Germinal center (tissue), 1 donor: ENCODE results near the gene TNFSF11.
A peak's percentile ranks its signal among the peaks of the same experiment; 100 is the strongest.
"Not testable (repeated sequence)": the region's sequence is repeated elsewhere in the genome, so short reads cannot be mapped to it uniquely, and the experiment has no call there.

Source experiments
- DNase-seq: peaks from one replicate; pipeline ENCODE4 v3.0.0; 2012; ENCODE audit warnings: mixed read lengths, low spot score

The TNFSF11 gene

GRCh38 chr13:42574011-42574410 is at the start of gene TNFSF11:
Gene TNFSF11 (plus strand): TSS chr13:42574152. CDS start chr13:42574304, 152 bp downstream.
- peak; percentile 20 for DNase-seq

GRCh38 chr13:42524487-42525034 is 49.4 kb upstream of the TNFSF11 start:
- DNase-seq, result peak; percentile 33

- no peak for DNase-seq
These were observed 48.9 kb upstream of the TNFSF11 start for GRCh38 chr13:42525035-42525504.

- no peak for DNase-seq
These were observed 47.7 kb upstream of the TNFSF11 start for GRCh38 chr13:42526276-42526675.

- no peak for DNase-seq
These were observed 47.1 kb upstream of the TNFSF11 start for GRCh38 chr13:42526804-42527203.

- DNase-seq, result peak; percentile 34
These were observed 41.2 kb upstream of the TNFSF11 start for GRCh38 chr13:42532561-42533335.

- DNase-seq, result no peak
These were observed 40.7 kb upstream of the TNFSF11 start for GRCh38 chr13:42533336-42533591.

- no peak for DNase-seq
These were observed 39.2 kb upstream of the TNFSF11 start for GRCh38 chr13:42534785-42535184.

- DNase-seq, result no peak
These were observed 35.0 kb upstream of the TNFSF11 start for GRCh38 chr13:42538996-42539395.

- no peak for DNase-seq
These were observed 34.3 kb upstream of the TNFSF11 start for GRCh38 chr13:42539670-42540069.

- no peak for DNase-seq
These were observed 30.6 kb upstream of the TNFSF11 start for GRCh38 chr13:42543215-42543797.

- no peak for DNase-seq
These were observed 29.6 kb upstream of the TNFSF11 start for GRCh38 chr13:42544246-42544926.

GRCh38 chr13:42545842-42546241 is 28.1 kb upstream of the TNFSF11 start:
- DNase-seq, result no peak

GRCh38 chr13:42547612-42548011 is 26.3 kb upstream of the TNFSF11 start:
- no peak for DNase-seq

GRCh38 chr13:42548731-42549551 is 25.0 kb upstream of the TNFSF11 start:
- no peak for DNase-seq

- no peak for DNase-seq
These were observed 24.4 kb upstream of the TNFSF11 start for GRCh38 chr13:42549552-42549936.

GRCh38 chr13:42551611-42552010 is 22.3 kb upstream of the TNFSF11 start:
- DNase-seq, result no peak

- DNase-seq, result no peak
These were observed 20.6 kb upstream of the TNFSF11 start for GRCh38 chr13:42553098-42554046.

- no peak for DNase-seq
These were observed 14.9 kb upstream of the TNFSF11 start for GRCh38 chr13:42559057-42559456.

- DNase-seq, result not testable (repeated sequence)
These were observed 14.3 kb upstream of the TNFSF11 start for GRCh38 chr13:42559573-42560218.
